ENCODE data around the gene RNF112. TPM values are rescaled to one million over a fixed set of nuclear protein-coding genes. Genes with fewer than 3 reads are reported as not detected.
"Not testable (repeated sequence)": the region's sequence is repeated elsewhere in the genome, so short reads cannot be mapped to it uniquely, and the experiment has no call there.

RNF112 gene
- total RNA-seq, 1 experiment from 2014 or later: 0.81 TPM

DNA sequence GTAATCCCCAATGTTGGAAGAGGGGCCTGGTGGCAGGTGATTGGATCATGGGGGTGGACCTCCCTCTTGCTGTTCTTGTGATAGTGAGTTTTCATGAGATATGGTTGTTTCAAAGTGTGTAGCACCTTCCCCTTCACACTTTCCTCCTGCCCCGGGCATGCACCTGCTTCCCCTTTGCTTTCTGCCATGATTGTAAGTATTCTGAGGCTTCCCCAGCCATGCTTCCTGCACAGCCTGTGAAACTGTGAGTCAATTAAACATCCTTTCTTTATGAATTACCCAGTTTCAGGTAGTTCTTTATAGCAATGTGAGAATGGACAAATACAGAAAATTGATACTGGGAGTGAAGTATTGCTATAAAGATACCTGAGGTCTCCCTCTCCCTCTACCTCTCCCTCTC is 29.4 kb downstream of the RNF112 start:
- Histone ChIP-seq H2BK15ac (ENCODE audit: low read depth, low read length) (no peak overlapping the region), H3K23me2 (ENCODE audit: insufficient read length, low read depth, low read length, poor library complexity, severe bottlenecking) (no peaks in the 10 kb centered on the region), H2BK20ac (ENCODE audit: low read depth, low read length, poor library complexity, severe bottlenecking) (no peak overlapping the region), H4K8ac (replicated peaks; ENCODE audit: insufficient read length, low read depth, low read length) (no peak overlapping the region), H2BK5ac (ENCODE audit: insufficient read length, low read length) (no peak overlapping the region), H2BK120ac (ENCODE audit: low read depth, low read length, poor library complexity, severe bottlenecking) (no peak overlapping the region), H3K4me1 (ENCODE audit: insufficient read depth, low read length) (no peaks in the 10 kb centered on the region), H3K9ac (ENCODE audit: extremely low read depth, insufficient read length, low read length) (no peak overlapping the region), H3K4me2 (ENCODE audit: insufficient read depth, insufficient read length, low read length) (no peak overlapping the region), H4K5ac (ENCODE audit: insufficient read length, low read depth, low read length) (no peak overlapping the region), H2AFZ (ENCODE audit: low read length) (no peak overlapping the region), H3K79me2 (ENCODE audit: insufficient read depth, low read length) (no peaks in the 10 kb centered on the region), H3K18ac (ENCODE audit: insufficient read length, low read depth, low read length) (no peak overlapping the region), H4K91ac (ENCODE audit: insufficient read length, low read depth, low read length) (no peak overlapping the region), H3K9me3 (ENCODE audit: control insufficient read depth, low read depth, low read length) (peaks cover 11% of the 10 kb centered on the region), H3K56ac (ENCODE audit: insufficient read length, low read depth, low read length) (no peak overlapping the region), H2BK12ac (ENCODE audit: insufficient read length, low read depth, low read length) (no peak overlapping the region), H3K23ac (ENCODE audit: insufficient read length, low read depth, low read length) (no peak overlapping the region), H3K14ac (ENCODE audit: insufficient read depth, low read length) (no peak overlapping the region), H3K4ac (ENCODE audit: low read depth, low read length) (no peak overlapping the region), H2AK5ac (ENCODE audit: insufficient read length, low read length) (no peak overlapping the region), H4K20me1 (ENCODE audit: control insufficient read depth, insufficient read depth, insufficient read length) (no peaks in the 10 kb centered on the region), H3K27ac (ENCODE audit: insufficient read length, low read depth, low read length) (no peak overlapping the region), H3K79me1 (ENCODE audit: insufficient read depth, low read depth, low read length, poor library complexity, severe bottlenecking) (no peaks in the 10 kb centered on the region), H3T11ph (ENCODE audit: low read length) (no peak overlapping the region), H3K27me3 (ENCODE audit: insufficient read depth, low read length) (no peaks in the 10 kb centered on the region)
- H3K27ac Mint-ChIP-seq: no peak overlapping the region
- DNase-seq: no peak
- H3K4me1 Mint-ChIP-seq: peaks cover 32 to 41% of the 10 kb centered on the region in 2 experiments
- no peak overlapping the region for H3K4me3 Mint-ChIP-seq
- H3K9me3 Mint-ChIP-seq: peaks cover 41 to 46% of the 10 kb centered on the region in 2 experiments
- TF ChIP-seq, protein P1, sequence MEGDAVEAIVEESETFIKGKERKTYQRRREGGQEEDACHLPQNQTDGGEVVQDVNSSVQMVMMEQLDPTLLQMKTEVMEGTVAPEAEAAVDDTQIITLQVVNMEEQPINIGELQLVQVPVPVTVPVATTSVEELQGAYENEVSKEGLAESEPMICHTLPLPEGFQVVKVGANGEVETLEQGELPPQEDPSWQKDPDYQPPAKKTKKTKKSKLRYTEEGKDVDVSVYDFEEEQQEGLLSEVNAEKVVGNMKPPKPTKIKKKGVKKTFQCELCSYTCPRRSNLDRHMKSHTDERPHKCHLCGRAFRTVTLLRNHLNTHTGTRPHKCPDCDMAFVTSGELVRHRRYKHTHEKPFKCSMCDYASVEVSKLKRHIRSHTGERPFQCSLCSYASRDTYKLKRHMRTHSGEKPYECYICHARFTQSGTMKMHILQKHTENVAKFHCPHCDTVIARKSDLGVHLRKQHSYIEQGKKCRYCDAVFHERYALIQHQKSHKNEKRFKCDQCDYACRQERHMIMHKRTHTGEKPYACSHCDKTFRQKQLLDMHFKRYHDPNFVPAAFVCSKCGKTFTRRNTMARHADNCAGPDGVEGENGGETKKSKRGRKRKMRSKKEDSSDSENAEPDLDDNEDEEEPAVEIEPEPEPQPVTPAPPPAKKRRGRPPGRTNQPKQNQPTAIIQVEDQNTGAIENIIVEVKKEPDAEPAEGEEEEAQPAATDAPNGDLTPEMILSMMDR (conservative IDR thresholded peaks at IDR 0.05): no peak
- no CpG with 5 or more reads among the region's 1 CpG for WGBS (ENCODE audit: extremely low coverage, insufficient read length, low lambda C conversion rate)
- peaks cover 5% of the 10 kb centered on the region for H3K27me3 Mint-ChIP-seq (ENCODE audit: low read depth)
- H3K36me3 Mint-ChIP-seq (ENCODE audit: insufficient read depth in 1 of 3, low read depth in 3 of 3): peaks cover 23 to 47% (median 30%) of the 10 kb centered on the region in 3 experiments

DNA sequence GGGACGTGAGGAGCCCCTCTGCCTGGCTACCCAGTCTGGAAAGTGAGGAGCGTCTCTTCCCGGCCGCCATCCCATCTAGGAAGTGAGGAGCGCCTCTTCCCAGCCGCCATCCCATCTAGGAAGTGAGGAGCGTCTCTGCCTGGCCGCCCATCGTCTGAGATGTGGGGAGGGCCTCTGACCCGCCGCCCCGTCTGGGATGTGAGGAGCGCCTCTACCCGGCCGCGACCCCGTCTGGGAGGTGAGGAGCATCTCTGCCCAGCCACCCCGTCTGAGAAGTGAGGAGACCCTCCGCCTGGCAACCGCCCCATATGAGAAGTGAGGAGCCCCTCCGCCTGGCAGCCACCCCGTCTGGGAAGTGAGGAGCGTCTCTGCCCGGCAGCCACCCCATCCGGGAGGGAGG is 30.3 kb downstream of the RNF112 start:
- not testable (repeated sequence) for H3K4ac ChIP-seq (ENCODE audit: low read depth, low read length); H3K79me1 ChIP-seq (ENCODE audit: insufficient read depth, low read depth, low read length, poor library complexity, severe bottlenecking); H4K8ac ChIP-seq (replicated peaks; ENCODE audit: insufficient read length, low read depth, low read length); H3K9ac ChIP-seq (ENCODE audit: extremely low read depth, insufficient read length, low read length); H2BK20ac ChIP-seq (ENCODE audit: low read depth, low read length, poor library complexity, severe bottlenecking); H3K27me3 ChIP-seq (ENCODE audit: insufficient read depth, low read length); H3K14ac ChIP-seq (ENCODE audit: insufficient read depth, low read length); H4K91ac ChIP-seq (ENCODE audit: insufficient read length, low read depth, low read length); H3K23me2 ChIP-seq (ENCODE audit: insufficient read length, low read depth, low read length, poor library complexity, severe bottlenecking); H2AFZ ChIP-seq (ENCODE audit: low read length); H3K27me3 Mint-ChIP-seq (ENCODE audit: low read depth); H2AK5ac ChIP-seq (ENCODE audit: insufficient read length, low read length); H2BK12ac ChIP-seq (ENCODE audit: insufficient read length, low read depth, low read length); H3K27ac Mint-ChIP-seq; H3K4me2 ChIP-seq (ENCODE audit: insufficient read depth, insufficient read length, low read length); H3K27ac ChIP-seq (ENCODE audit: insufficient read length, low read depth, low read length); H3K4me3 Mint-ChIP-seq; H2BK120ac ChIP-seq (ENCODE audit: low read depth, low read length, poor library complexity, severe bottlenecking); H2BK5ac ChIP-seq (ENCODE audit: insufficient read length, low read length); H4K20me1 ChIP-seq (ENCODE audit: control insufficient read depth, insufficient read depth, insufficient read length); H4K5ac ChIP-seq (ENCODE audit: insufficient read length, low read depth, low read length); H3K23ac ChIP-seq (ENCODE audit: insufficient read length, low read depth, low read length); H3T11ph ChIP-seq (ENCODE audit: low read length); DNase-seq; H3K56ac ChIP-seq (ENCODE audit: insufficient read length, low read depth, low read length); H2BK15ac ChIP-seq (ENCODE audit: low read depth, low read length); H3K4me1 ChIP-seq (ENCODE audit: insufficient read depth, low read length); H3K18ac ChIP-seq (ENCODE audit: insufficient read length, low read depth, low read length); H3K79me2 ChIP-seq (ENCODE audit: insufficient read depth, low read length)
- peaks cover 25 to 34% of the 10 kb centered on the region in 2 experiments for H3K4me1 Mint-ChIP-seq
- H3K9me3 ChIP-seq (ENCODE audit: control insufficient read depth, low read depth, low read length): peaks cover 11% of the 10 kb centered on the region
- H3K36me3 Mint-ChIP-seq (ENCODE audit: insufficient read depth in 1 of 3, low read depth in 3 of 3): peaks cover 23 to 52% (median 34%) of the 10 kb centered on the region in 3 experiments
- peaks cover 45 to 51% of the 10 kb centered on the region in 2 experiments for H3K9me3 Mint-ChIP-seq
- WGBS (ENCODE audit: extremely low coverage, insufficient read length, low lambda C conversion rate): no CpG with 5 or more reads among the region's 25 CpGs

All from H9 (cell line).